ENCODE measurements around the gene SHC3.

DNA sequence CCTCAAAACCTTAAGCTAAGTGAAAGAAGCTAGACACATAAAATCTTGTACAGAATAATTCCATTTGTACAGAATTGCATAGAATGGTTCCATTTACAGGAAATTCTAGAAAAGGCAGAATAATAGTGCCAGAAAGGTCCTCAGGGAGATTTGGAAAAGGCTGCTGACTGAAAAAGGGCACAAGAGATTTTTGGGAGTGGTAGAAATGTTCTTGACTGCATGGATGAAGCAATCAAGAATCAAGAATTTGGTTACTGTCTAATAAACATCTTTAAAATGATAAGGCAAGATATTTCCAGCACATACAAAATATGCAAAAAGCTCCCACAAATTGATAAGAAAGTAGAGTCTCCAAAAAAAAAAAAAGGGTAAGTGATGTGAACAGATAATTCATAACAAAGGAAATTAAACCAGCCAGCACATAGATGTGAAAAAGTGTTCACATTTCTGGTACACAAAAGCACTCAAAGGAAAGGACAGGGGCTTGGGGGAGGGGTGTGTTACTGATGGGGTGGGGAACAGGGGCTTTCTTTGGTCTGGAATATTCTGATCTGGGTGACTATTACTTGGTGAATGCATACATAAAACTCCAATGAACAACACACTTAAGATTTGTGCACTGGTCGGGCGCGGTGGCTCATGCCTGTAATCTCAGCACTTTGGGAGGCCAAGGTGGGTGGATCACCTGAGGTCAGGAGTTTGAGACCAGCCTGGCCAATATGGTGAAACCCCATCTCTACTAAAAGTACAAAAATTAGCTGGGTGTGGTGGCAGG lies 85.2 kb downstream of the SHC3 start:
- TF ChIP-seq, protein P1, sequence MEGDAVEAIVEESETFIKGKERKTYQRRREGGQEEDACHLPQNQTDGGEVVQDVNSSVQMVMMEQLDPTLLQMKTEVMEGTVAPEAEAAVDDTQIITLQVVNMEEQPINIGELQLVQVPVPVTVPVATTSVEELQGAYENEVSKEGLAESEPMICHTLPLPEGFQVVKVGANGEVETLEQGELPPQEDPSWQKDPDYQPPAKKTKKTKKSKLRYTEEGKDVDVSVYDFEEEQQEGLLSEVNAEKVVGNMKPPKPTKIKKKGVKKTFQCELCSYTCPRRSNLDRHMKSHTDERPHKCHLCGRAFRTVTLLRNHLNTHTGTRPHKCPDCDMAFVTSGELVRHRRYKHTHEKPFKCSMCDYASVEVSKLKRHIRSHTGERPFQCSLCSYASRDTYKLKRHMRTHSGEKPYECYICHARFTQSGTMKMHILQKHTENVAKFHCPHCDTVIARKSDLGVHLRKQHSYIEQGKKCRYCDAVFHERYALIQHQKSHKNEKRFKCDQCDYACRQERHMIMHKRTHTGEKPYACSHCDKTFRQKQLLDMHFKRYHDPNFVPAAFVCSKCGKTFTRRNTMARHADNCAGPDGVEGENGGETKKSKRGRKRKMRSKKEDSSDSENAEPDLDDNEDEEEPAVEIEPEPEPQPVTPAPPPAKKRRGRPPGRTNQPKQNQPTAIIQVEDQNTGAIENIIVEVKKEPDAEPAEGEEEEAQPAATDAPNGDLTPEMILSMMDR (conservative IDR thresholded peaks at IDR 0.05 in 1 of 2, IDR thresholded peaks at IDR 0.05 in 1 of 2; ENCODE audit: extremely low read depth in 1 of 2, insufficient read depth in 1 of 2, low read depth in 1 of 2, low read length in 2 of 2) = no peak
- no peak for TF ChIP-seq EZH2 (IDR thresholded peaks at IDR 0.05; ENCODE audit: borderline replicate concordance, low read length)

Measured in mammary epithelial cell (primary cell).